ENCODE measurements around the gene TECRL. TPM values are rescaled to one million over a fixed set of nuclear protein-coding genes. Genes with fewer than 3 reads are reported as not detected.

The TECRL gene
- polyA plus RNA-seq, 1 donor: not detected

DNA sequence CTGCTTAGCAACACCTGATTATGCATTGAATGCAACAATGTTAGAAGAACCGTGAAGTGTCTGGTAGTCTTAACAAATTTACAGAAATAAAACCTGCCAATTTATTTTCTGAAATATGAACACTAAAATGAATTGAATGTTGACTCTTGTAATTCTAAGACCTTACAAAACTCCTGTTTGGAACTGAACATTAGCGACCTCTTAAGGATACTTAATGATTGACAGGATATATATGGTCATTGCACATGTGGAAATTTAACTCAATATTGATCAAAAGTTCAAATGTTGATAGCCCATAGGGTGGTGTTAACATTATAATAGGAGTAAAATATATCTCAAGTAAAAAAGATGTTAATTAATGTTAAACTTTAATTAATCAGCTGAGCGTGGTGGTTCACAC, 79.1 kb downstream of the TECRL start:
- no peak for DNase-seq

DNA sequence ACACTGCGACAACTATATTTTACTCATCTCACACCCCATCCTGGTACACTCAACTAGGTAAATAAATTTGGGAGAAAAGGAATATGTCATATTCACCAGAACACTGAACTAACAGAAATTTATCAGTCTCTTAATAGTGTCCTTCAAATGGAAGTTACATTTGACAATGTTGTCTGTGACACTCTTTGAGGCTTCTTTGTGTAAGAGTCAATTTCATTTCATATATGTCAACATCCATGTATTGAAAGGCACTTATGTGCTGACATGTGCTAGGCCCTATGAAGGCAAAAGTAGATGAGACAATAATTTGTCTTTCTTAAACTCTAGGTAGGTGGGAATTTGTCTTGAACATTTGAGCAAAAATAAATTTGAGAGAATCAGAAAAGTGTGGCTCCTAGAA, 82.0 kb downstream of the TECRL start:
- DNase-seq: no peak

DNA sequence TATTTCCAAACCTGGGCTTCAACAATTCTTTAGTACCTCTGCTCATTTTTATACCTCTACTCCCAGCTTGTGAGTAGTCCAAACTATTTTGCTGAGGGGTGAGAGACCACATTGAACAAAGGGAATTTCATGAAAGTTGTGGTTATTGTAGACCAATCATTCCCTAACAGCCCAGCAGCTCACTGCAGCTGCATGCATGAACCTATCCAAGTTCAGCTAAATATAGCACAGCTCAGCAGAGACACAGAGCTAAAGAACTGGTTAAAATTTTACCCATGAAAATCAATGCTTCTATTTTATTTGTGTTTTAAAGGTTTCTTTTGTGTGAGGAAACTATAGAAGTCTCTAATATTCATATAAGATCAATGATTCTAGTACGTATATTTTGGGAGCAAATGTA, 82.7 kb downstream of the TECRL start:
- DNase-seq: no peak

DNA sequence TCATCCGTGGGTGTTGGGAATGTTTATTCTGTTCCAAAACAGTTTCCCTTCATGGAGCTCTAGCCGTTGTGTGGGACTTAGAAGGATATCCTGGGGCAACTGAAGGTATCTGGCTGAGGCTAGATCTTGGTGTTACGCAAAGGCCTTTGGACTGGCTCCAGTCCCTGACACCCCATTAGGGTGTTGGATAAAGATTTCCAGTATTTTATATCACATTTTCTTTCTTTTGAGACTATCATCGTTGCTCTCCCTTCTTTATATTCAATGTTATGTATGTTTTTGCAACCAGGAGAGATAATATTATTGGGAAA, 103.0 kb downstream of the TECRL start:
- no peak for DNase-seq

DNA sequence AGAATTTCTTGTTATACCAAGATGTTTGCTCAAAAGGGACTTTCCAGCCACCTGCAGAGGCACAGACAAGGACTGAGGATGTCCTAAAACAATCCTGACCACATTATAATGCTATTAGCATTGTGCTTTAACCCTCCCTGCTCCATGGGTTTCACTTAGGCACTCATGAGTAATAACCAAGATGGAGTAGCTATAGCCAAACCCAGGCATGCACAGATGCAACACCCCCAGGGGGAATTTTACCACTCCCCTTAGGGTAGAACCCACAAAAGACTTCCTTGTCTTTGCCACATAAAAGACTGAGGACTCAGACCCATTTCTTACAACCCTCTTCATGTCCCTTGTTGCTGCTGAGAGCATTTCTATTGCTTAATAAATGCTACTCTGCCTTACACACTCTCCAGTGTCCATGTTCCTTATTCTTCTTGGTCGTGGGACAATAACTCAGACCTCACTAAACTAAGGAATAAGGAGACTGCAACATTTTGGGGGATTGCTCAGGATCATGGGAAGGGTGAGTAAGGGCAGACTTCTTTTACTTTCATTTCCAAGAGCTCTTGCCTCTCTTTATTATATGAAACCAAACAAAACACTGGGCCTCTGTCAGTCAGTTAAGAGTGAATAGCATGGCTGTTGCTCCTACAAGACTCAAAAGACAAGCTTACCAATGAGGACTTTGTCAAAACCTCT, 103.5 kb downstream of the TECRL start:
- DNase-seq: no peak

DNA sequence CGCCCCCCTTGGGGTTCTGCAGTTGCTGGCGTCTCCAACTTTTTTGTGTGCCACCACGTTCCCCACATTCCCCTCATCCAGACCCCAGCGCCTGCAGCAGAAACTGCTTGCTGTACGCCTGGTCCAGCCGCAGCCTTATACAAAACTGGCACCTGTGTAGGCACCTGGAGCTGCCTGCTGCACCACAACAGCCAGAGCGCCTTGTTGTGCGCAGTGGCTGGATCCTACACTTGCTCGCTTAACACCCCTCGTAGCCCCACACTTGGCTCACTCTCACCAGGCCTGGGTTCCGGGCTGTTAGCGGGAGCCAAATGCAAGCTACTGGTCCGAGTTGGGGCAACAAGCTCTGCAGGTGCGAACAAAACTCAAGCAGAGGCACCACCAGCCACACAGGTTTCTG, 136.8 kb downstream of the TECRL start:
- DNase-seq: no peak

DNA sequence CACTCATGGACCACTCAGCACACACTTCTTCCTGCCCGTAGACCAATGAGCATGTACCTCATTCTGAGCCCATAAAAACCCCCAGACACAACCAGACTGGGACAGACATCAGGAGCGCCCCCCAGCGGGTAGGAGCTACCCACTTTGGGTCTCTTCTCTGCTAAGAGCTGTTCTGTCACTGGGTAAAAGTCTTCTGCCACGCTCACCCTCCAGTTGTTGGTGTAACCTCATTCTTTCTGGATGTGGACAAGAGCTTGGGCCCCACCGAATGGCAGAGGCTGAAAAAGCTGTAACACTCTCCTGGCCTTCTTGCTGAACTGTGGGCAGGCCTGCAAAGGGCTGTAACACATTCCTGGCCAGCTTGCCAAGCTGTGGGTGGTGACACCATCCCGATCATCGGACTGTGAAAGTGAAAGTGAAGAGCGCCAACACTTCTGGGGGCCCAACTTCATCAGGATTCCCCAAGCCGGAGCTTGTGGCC, 137.6 kb downstream of the TECRL start:
- no peak for DNase-seq

DNA sequence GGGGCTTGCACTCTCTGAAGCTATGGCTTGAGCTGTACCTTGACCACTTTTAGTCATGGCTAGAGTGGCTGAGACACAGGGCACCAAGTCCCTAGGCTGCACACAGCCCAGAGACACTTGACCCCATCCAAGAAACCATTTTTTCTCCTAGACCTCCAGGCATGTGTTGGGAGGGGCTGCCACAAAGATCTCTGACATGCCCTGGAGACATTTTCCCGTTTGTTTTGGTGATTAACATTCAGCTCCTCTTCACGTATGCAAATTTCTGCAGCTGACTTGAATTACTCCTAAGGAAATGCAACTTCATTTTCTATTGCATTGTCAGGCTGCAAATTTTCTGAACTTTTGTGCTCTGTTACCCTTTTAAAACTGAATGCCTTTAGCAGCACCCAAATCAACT, 142.6 kb downstream of the TECRL start:
- DNase-seq: no peak

DNA sequence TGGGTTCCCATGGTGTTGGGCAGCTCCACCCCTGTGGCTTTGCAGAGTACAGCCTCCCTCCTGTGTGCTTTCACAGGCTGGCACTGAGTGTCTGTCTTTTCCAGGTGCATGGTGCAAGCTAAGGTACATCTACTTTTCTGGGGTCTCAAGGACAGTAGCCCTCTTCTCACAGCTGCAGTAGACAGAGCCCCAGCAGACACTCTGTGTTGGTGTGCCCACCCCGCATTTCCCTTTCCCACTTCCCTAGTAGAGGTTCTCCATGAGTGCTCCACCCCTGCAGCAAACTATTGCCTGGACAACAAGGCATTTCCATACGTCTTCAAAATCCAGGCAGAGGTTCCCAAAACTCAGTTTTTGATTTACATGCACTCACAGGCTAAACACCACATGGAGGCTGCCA, 143.0 kb downstream of the TECRL start:
- no peak for DNase-seq

DNA sequence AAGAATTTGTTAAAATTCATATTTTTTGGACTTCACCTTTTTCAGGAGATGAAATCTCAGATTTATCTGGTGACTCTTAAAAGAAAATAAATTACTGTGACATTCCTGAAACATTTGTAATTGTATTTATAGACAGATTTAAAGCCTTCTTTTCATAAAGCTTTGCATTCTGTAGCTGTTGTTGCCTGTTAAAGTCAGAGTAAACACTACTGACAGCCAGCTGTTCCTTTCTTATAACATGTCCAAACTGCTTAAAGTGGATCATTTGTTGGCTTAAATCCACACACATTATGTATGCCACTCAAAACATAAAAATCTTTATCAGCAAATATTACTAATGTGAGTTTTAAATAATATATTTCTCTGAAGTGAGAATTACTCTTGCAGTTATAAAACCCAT, 157.5 kb downstream of the TECRL start:
- no peak for DNase-seq

DNA sequence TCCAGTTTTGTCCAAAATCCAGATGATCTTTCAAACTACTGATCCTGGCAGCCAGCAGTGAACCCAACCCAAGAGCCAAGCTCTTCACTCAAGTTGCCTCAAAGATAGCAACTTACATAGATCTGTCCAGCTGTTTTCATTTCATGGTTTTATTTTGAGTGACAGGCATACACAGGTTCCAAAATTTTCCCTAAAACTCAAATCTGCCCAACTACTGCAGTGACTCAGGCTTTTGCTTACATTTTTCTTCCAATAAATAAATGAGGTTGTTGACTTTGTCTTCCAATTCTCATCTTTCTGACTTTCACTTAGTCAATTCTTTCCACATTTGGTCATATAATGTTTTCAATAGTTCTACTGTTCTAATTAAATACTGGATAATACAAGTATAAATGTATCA, 158.8 kb downstream of the TECRL start:
- no peak for DNase-seq

DNA sequence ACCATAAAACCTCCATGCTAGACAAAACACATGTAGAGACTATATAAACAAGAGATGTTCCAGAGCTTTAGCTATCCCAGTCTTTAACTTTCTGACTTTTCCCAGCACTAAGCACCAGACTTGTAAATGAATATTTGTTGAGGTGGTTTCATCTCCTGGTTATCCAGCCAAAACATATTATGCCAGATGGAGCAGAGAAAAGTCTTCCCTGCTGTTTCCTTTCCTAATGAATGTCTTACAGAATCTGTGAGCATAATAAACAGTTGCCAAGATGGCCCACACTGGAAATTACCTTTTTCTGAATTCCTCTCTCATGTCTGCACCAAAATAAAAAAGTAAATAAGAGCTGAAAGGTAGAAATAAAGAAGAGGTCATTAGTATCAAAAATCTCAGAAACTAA, 159.2 kb downstream of the TECRL start:
- no peak for DNase-seq

DNA sequence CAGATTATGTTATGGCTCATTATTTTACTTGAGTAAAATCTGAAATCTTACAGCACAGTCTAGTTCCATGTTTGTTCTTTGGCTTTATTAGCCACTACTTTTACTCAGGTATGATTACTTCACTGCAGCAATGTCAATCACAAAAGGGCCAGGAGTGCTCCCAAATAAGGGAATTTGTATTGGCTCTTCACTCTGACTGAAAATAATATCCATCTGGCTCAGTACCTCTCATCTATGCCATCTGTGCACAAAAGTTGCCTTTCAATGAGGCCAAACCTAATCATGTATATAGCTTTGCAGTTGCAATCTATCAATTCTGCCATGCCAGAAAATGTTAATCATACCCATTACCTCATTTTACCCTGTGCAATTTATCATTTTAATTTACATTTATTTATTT, 161.1 kb downstream of the TECRL start:
- DNase-seq: no peak

DNA sequence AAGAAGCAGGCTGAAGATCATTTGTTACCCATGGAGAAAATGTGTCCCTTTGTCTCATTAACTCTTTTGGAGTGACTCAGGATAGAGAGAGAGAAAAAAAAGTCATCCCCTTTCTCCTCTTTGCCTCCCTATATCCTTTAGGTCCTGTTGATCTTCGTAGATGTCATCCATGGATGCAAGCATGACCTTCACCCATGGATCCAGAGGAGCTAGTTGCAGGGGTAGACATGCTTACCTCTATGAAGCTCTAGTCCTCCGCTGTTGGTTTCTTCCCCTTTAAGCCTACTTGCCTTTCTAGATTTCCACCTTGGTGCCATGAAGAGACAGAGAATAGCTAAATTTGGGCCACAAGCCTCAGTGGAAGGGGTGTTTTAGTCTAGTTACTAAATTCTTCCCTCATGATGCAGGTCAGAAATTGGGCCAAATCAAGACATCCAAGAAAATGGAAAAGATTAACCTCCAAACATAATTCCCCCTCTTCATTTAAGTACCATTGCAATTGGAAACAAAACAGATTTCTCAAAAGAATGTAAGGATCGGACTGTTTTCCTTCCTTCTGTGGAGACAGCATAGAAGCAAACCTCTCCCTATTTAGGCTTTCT, 178.4 kb downstream of the TECRL start:
- DNase-seq: no peak

All from left kidney (tissue), 2 donors.